Endothelial cell of umbilical vein (primary cell): ENCODE measurements around the gene BNC2. TPM values are rescaled to one million over a fixed set of nuclear protein-coding genes. Genes with fewer than 3 reads are reported as not detected.

Source experiments
- BruUV-seq: library from RNA; stranded (reverse); fragments of 400-500 nt; replicated peaks from 2 replicates; lab custom pipeline; 2021; lab: Mats Ljungman, UMichigan
- CTCF ChIA-PET: fragments of 300-600, 350-600 bp; sonication (Branson Sonifier 250); formaldehyde crosslinking; loops from one replicate; lab custom pipeline; 2021; ENCODE audit warnings: antibody characterized with exemption, inconsistent platforms; lab: Charles Lee
- POLR2A ChIA-PET: fragments of 300-600, 350-600 bp; sonication (Branson Sonifier 250); formaldehyde crosslinking; loops from one replicate; lab custom pipeline; 2021; ENCODE audit warnings: antibody characterized with exemption, inconsistent platforms; lab: Charles Lee
- DNase-seq: peaks from one replicate; pipeline ENCODE4 v3.0.0-alpha.2; 2011; ENCODE audit warnings: low read depth, low spot score
- FAIRE-seq: peaks from 2 replicates; lab custom pipeline; 2011; peaks lifted over from hg19 to GRCh38; lab: Jason Lieb, UNC
- H2AFZ ChIP-seq: 2 replicates; pipeline ENCODE4 v1.6.0; 2012; ENCODE audit warnings: low read depth, low read length, control low read depth, inconsistent platforms
- H3K27ac ChIP-seq: 2 replicates; pipeline ENCODE4 v1.5.1; 2011; ENCODE audit warnings: low read depth, mild to moderate bottlenecking, control low read depth, low read length, moderate library complexity; ENCODE audit not compliant: insufficient read depth
- H3K27me3 ChIP-seq, 2 experiments: 2 replicates each; pipeline versions ENCODE4 v1.6.0 to v1.6.1; 2011; ENCODE audit warnings: low read length in 2 of 2, mixed read lengths in 1 of 2; ENCODE audit not compliant: control insufficient read depth in 2 of 2, insufficient read depth in 2 of 2
- H3K36me3 ChIP-seq, 2 experiments: 2 replicates in 1 of 2; 3 replicates in 1 of 2; pipeline ENCODE4 v1.5.1; 2011; ENCODE audit warnings: low read length in 2 of 2, mild to moderate bottlenecking in 1 of 2, moderate library complexity in 1 of 2; ENCODE audit not compliant: control insufficient read depth in 2 of 2, insufficient read depth in 2 of 2; ENCODE audit errors: extremely low read depth in 1 of 2
- H3K4me1 ChIP-seq: 3 replicates; pipeline ENCODE4 v1.5.1; 2011; ENCODE audit warnings: mild to moderate bottlenecking, low read length; ENCODE audit not compliant: control insufficient read depth, insufficient read depth; ENCODE audit errors: extremely low read depth
- H3K4me2 ChIP-seq: 2 replicates; pipeline ENCODE4 v1.6.1; 2011; ENCODE audit warnings: low read length, control low read depth, mixed read lengths; ENCODE audit not compliant: insufficient read depth
- H3K4me3 ChIP-seq, 3 experiments: fragments of 200-600 bp in 1 of 3; sonication (generic), shearing (Covaris generic) in 1 of 3; replicated peaks in 1 of 3; 2 replicates each; pipeline ENCODE4 v1.5.1; 2011 to 2016; ENCODE audit warnings: control low read depth in 3 of 3, low read length in 3 of 3, mild to moderate bottlenecking in 2 of 3, inconsistent platforms in 1 of 3, low read depth in 1 of 3, moderate library complexity in 1 of 3; ENCODE audit not compliant: insufficient read depth in 1 of 3
- H3K79me2 ChIP-seq: 2 replicates; pipeline ENCODE4 v1.6.0; 2012; ENCODE audit warnings: low read length, inconsistent platforms; ENCODE audit not compliant: control insufficient read depth, insufficient read depth
- H3K9ac ChIP-seq: replicated peaks from 2 replicates; pipeline ENCODE3; 2011; ENCODE audit warnings: low read length, control low read depth; ENCODE audit not compliant: insufficient read depth; ENCODE audit errors: extremely low read depth
- H3K9me1 ChIP-seq: replicated peaks from 3 replicates; pipeline ENCODE4 v1.6.0; 2011; ENCODE audit warnings: mild to moderate bottlenecking, low read length; ENCODE audit not compliant: control insufficient read depth, insufficient read depth; ENCODE audit errors: extremely low read depth
- H3K9me3 ChIP-seq: replicated peaks from 2 replicates; pipeline ENCODE4 v1.5.1; 2012; ENCODE audit warnings: low read length, inconsistent platforms; ENCODE audit not compliant: control insufficient read depth, insufficient read depth
- H4K20me1 ChIP-seq: replicated peaks from 2 replicates; pipeline ENCODE3; 2011; ENCODE audit warnings: mild to moderate bottlenecking, low read length; ENCODE audit not compliant: control insufficient read depth, insufficient read depth; ENCODE audit errors: extremely low read depth
- CTCF ChIP-seq, 2 donors: IDR thresholded peaks; 1 replicate in 1 of 2; 2 replicates in 1 of 2; pipeline ENCODE4 v1.5.1; 2011; ENCODE audit warnings: low read length in 2 of 2, mild to moderate bottlenecking in 2 of 2, moderate library complexity in 2 of 2, control low read depth in 1 of 2, inconsistent platforms in 1 of 2, low read depth in 1 of 2; ENCODE audit not compliant: insufficient read depth in 1 of 2; ENCODE audit errors: extremely low read depth in 1 of 2
- EZH2 ChIP-seq: IDR thresholded peaks from 2 replicates; pipeline ENCODE4 v1.6.1; 2012; ENCODE audit warnings: borderline replicate concordance, low read depth, mild to moderate bottlenecking, moderate library complexity, low read length, inconsistent platforms; ENCODE audit not compliant: severe bottlenecking
- FOS ChIP-seq: IDR thresholded peaks from 2 replicates; pipeline ENCODE4 v1.6.1; 2011; ENCODE audit warnings: mild to moderate bottlenecking, low read length, moderate library complexity, borderline replicate concordance; ENCODE audit not compliant: insufficient read depth
- GATA2 ChIP-seq: IDR thresholded peaks from 2 replicates; pipeline ENCODE4 v1.7.0; 2011; ENCODE audit warnings: low read depth, mild to moderate bottlenecking, moderate library complexity, mixed read lengths, low read length; ENCODE audit not compliant: insufficient read length, insufficient read depth
- JUN ChIP-seq: IDR thresholded peaks from 2 replicates; pipeline ENCODE4 v1.6.1; 2011; ENCODE audit warnings: borderline replicate concordance, low read depth; ENCODE audit not compliant: insufficient read length, insufficient read depth
- MAX ChIP-seq: IDR thresholded peaks from 2 replicates; pipeline ENCODE4 v1.6.1; 2011; ENCODE audit not compliant: insufficient read depth, insufficient read length
- MYC ChIP-seq: IDR thresholded peaks from one replicate; pipeline ENCODE4 v1.6.1; 2011; ENCODE audit warnings: mild to moderate bottlenecking, low read depth, low read length
- POLR2A ChIP-seq: IDR thresholded peaks from 2 replicates; pipeline ENCODE4 v1.6.1; 2012; ENCODE audit warnings: low read depth, mild to moderate bottlenecking, control low read depth, low read length
- POLR2AphosphoS5 ChIP-seq: IDR thresholded peaks from 2 replicates; pipeline ENCODE4 v1.6.1; 2012; ENCODE audit warnings: low read depth, mild to moderate bottlenecking, control low read depth, low read length, moderate library complexity; ENCODE audit not compliant: insufficient read depth
- dilution Hi-C: fragments of 300-500 bp; cut with MboI; formaldehyde crosslinking; loops from one replicate; pipeline ENCODE4 v1.15.0; 2019; ENCODE audit warnings: low sequenced_read_pairs; ENCODE audit not compliant: extremely low pct_ligation_motif_present
- intact Hi-C: fragments of 100-400 bp; cut with micrococcal nuclease; formaldehyde crosslinking; loops from one replicate; pipeline ENCODE4 v1.10.0; 2022
- polyA plus RNA-seq, 4 experiments: library from polyadenylated mRNA; depleted of rRNA in 3 of 4; stranded (reverse) in 3 of 4; unstranded in 1 of 4; fragments of >200 nt; gene quantifications; 2 replicates each; pipeline versions ENCODE4 v1.2.1 to v1.2.3, GENCODE V29; 2011 to 2012; ENCODE audit warnings: missing spikeins in 1 of 4
- total RNA-seq: library from RNA; stranded (reverse); gene quantifications from 2 replicates; pipeline ENCODE4 v1.2.3, GENCODE V29; 2021

The BNC2 gene
- total and polyA plus RNA-seq, 2 donors (not counting 3 experiments of a cell fraction or from before 2014, with no cell fraction given), result 12.1 to 34.3 TPM

GRCh38 chr9:16429671-16430070 is 440.8 kb downstream of the BNC2 start:
- Histone ChIP-seq H4K20me1 (no peaks in the 10 kb centered on the region), H3K4me2 (no peak overlapping the region), H3K79me2 (no peaks in the 10 kb centered on the region), H3K36me3 (no peaks in the 10 kb centered on the region), H2AFZ (no peak overlapping the region), H3K9ac (no peak overlapping the region), H3K27ac (no peak overlapping the region), H3K4me1 (no peaks in the 10 kb centered on the region), H3K4me3 (no peak overlapping the region), H3K9me3 (no peaks in the 10 kb centered on the region), H3K27me3 (no peaks in the 10 kb centered on the region), H3K9me1 (no peaks in the 10 kb centered on the region)
- intact Hi-C loops, result no loop called here
- FAIRE-seq (no peak), DNase-seq (no peak)
- BruUV-seq, result no TSS peak
- ChIA-PET CTCF (no interaction called here), POLR2A (no interaction called here)
- dilution Hi-C loops, result no loop called here
- TF ChIP-seq MAX (no peak), MYC (no peak), CTCF (IDR thresholded peaks at IDR 0.05; ENCODE audit: extremely low read depth in 1 of 2, insufficient read depth in 1 of 2, low read depth in 1 of 2, low read length in 2 of 2) (no peak), JUN (no peak), GATA2 (no peak), FOS (no peak), POLR2AphosphoS5 (no peak), POLR2A (no peak), EZH2 (no peak)
